ENCODE results near the gene ZMYM3.

Gene ZMYM3

DNA sequence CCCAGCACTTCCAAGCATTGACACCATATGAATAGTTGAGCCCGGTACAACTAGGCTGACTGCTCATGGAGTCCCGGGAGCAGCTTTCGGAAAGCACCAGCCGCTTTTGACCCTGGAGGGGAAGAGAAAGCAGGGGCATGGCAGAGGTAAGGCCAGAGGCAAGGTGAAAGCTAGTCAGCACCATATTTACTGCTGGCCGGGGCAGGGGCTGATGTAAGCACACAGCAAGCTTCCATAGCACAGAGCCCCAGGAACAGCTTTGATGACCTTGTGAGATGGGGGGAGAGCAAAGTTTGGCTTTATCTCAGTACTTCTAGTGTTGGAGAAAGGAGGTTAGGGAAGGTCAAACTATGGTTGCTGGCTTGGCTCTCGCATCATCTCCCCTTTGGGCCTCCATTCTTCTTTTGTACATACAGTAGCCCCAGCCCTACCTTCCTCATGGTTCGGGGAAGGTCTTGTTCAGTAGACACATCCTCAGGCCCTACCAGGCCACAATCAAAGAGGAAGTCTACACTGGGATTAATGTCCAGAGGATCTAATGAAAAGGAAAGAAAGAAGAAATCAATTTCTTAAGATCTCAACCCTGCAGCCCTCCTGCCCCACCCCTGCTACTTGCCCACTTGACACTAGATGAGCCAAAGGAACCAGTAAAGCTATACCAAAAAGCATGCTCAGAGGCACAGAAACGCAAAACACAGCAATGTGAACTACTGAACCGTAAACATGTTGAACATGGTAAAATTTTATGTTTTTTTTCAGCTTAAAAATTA is 9.4 kb downstream of the ZMYM3 start:
- no peaks in the 10 kb centered on the region for H4K20me1 ChIP-seq (ENCODE audit: insufficient read depth)
- no peak overlapping the region for H2AFZ ChIP-seq (ENCODE audit: low read depth)
- H3K4me3 ChIP-seq (IDR thresholded peaks at IDR 0.05; ENCODE audit: insufficient read depth, low read depth, low read length), result no peak overlapping the region
- H3K27me3 ChIP-seq (ENCODE audit: insufficient read depth, low read depth), result no peaks in the 10 kb centered on the region
- no peak overlapping the region for H3K27ac ChIP-seq
- H3K4me1 ChIP-seq (ENCODE audit: low read depth, poor library complexity, severe bottlenecking), result peaks cover 3% of the 10 kb centered on the region
- H3K79me2 ChIP-seq (ENCODE audit: insufficient read depth, low read depth), result no peaks in the 10 kb centered on the region
- no peaks in the 10 kb centered on the region for H3K36me3 ChIP-seq (ENCODE audit: insufficient read depth)
- no peak overlapping the region for H3K4me2 ChIP-seq
- TF ChIP-seq, protein P1, sequence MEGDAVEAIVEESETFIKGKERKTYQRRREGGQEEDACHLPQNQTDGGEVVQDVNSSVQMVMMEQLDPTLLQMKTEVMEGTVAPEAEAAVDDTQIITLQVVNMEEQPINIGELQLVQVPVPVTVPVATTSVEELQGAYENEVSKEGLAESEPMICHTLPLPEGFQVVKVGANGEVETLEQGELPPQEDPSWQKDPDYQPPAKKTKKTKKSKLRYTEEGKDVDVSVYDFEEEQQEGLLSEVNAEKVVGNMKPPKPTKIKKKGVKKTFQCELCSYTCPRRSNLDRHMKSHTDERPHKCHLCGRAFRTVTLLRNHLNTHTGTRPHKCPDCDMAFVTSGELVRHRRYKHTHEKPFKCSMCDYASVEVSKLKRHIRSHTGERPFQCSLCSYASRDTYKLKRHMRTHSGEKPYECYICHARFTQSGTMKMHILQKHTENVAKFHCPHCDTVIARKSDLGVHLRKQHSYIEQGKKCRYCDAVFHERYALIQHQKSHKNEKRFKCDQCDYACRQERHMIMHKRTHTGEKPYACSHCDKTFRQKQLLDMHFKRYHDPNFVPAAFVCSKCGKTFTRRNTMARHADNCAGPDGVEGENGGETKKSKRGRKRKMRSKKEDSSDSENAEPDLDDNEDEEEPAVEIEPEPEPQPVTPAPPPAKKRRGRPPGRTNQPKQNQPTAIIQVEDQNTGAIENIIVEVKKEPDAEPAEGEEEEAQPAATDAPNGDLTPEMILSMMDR (conservative IDR thresholded peaks at IDR 0.05; ENCODE audit: low read depth, low read length), result no peak
- no peak overlapping the region for H3K9ac ChIP-seq

DNA sequence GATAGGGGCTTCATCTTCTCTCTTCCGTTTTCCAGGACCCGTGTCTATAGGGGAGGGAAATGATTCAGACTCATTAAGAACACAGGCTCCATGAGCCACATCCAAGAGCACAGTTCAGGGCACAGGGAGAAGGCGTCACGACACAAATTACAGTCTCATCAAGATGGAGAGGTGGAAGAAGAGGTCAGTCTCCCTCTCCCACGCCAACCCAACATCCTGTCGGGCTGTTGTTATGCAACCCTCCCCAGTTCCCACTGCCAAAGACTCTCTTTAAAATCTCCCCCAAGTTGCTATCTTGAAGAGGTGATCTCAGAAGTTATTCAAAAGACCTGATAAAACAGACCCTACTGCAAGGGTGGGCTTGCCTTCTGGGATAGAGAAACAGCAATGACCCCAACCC is 12.6 kb downstream of the ZMYM3 start:
- Histone ChIP-seq H3K27ac (no peak overlapping the region), H3K4me2 (no peak overlapping the region), H2AFZ (ENCODE audit: low read depth) (no peak overlapping the region), H3K9ac (no peak overlapping the region), H3K4me1 (ENCODE audit: low read depth, poor library complexity, severe bottlenecking) (peaks cover 3% of the 10 kb centered on the region), H3K4me3 (IDR thresholded peaks at IDR 0.05; ENCODE audit: insufficient read depth, low read depth, low read length) (no peak overlapping the region), H3K79me2 (ENCODE audit: insufficient read depth, low read depth) (no peaks in the 10 kb centered on the region), H3K36me3 (ENCODE audit: insufficient read depth) (no peaks in the 10 kb centered on the region), H4K20me1 (ENCODE audit: insufficient read depth) (no peaks in the 10 kb centered on the region), H3K27me3 (ENCODE audit: insufficient read depth, low read depth) (no peaks in the 10 kb centered on the region)
- TF ChIP-seq, protein P1 (conservative IDR thresholded peaks at IDR 0.05; ENCODE audit: low read depth, low read length), result no peak

DNA sequence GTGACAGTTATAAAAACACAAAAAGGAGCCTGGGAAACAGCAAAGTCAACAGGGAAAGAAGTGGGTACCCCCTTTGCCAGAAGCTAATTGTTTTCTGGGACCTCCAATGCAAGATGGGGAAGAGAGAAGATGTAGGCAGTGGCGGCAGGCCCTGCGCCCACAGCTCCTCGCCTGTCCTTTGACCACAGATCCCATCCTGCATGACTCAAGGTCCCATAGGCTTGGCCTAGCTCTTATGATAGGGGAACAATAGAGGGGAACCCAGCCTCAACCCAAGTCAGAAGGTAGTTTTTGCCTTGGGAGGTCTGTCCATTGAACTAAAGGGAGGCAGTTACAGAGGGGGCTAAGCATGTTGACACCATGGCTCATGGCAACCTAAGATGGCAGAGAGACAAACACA is 14.2 kb downstream of the ZMYM3 start:
- no peaks in the 10 kb centered on the region for H3K27me3 ChIP-seq (ENCODE audit: insufficient read depth, low read depth)
- H4K20me1 ChIP-seq (ENCODE audit: insufficient read depth), result no peaks in the 10 kb centered on the region
- TF ChIP-seq, protein P1 (conservative IDR thresholded peaks at IDR 0.05; ENCODE audit: low read depth, low read length), result no peak
- H3K4me1 ChIP-seq (ENCODE audit: low read depth, poor library complexity, severe bottlenecking), result peaks cover 2% of the 10 kb centered on the region
- no peak overlapping the region for H2AFZ ChIP-seq (ENCODE audit: low read depth)
- H3K36me3 ChIP-seq (ENCODE audit: insufficient read depth), result no peaks in the 10 kb centered on the region
- H3K4me3 ChIP-seq (IDR thresholded peaks at IDR 0.05; ENCODE audit: insufficient read depth, low read depth, low read length), result no peak overlapping the region
- no peak overlapping the region for H3K4me2 ChIP-seq
- no peaks in the 10 kb centered on the region for H3K79me2 ChIP-seq (ENCODE audit: insufficient read depth, low read depth)
- no peak overlapping the region for H3K27ac ChIP-seq
- H3K9ac ChIP-seq, result no peak overlapping the region

DNA sequence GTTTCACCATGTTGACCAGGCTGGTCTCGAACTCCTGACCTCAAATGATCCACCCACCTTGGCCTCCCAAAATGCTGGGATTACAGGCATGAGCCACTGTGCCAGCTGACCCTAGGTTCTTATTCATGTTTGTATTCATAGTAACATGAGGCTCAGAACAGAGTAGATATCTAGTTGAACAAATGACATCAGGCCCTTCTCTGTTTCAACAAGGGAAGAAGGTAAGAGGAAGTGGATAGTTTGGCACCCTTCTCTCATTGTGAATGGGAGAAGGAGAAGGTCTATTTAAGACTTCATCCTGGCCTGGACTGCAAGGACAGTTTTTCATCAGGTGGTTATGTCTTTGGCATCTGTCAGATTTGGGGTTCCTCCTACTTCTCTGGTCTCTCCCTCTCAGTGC is 17.1 kb downstream of the ZMYM3 start:
- TF ChIP-seq, protein P1 (conservative IDR thresholded peaks at IDR 0.05; ENCODE audit: low read depth, low read length), result no peak
- Histone ChIP-seq H3K4me3 (IDR thresholded peaks at IDR 0.05; ENCODE audit: insufficient read depth, low read depth, low read length) (no peak overlapping the region), H3K9ac (no peak overlapping the region), H3K4me2 (no peak overlapping the region), H3K27ac (no peak overlapping the region), H3K27me3 (ENCODE audit: insufficient read depth, low read depth) (no peaks in the 10 kb centered on the region), H2AFZ (ENCODE audit: low read depth) (no peak overlapping the region), H3K79me2 (ENCODE audit: insufficient read depth, low read depth) (no peaks in the 10 kb centered on the region), H3K4me1 (ENCODE audit: low read depth, poor library complexity, severe bottlenecking) (no peaks in the 10 kb centered on the region), H4K20me1 (ENCODE audit: insufficient read depth) (no peaks in the 10 kb centered on the region), H3K36me3 (ENCODE audit: insufficient read depth) (no peaks in the 10 kb centered on the region)

All from KMS-11 (cell line).